WI38 (cell line): ENCODE results near the gene ABHD14A.

ENCODE experiments used
- H3K4me3 ChIP-seq: 2 replicates; pipeline ENCODE4 v1.5.1; 2011; ENCODE audit warnings: low read depth, mild to moderate bottlenecking, control low read depth, low read length
- CTCF ChIP-seq: IDR thresholded peaks from 2 replicates; pipeline ENCODE4 v1.5.1; 2012; ENCODE audit warnings: low read depth, mild to moderate bottlenecking, control low read depth, low read length

The ABHD14A gene

GRCh38 chr3:52021489-52022268 is 46.8 kb downstream of the ABHD14A start:
- no peak overlapping the region for H3K4me3 ChIP-seq
- no peak for TF ChIP-seq CTCF

GRCh38 chr3:52022323-52023100 is 47.6 kb downstream of the ABHD14A start:
- no peak overlapping the region for H3K4me3 ChIP-seq
- no peak for TF ChIP-seq CTCF

DNA sequence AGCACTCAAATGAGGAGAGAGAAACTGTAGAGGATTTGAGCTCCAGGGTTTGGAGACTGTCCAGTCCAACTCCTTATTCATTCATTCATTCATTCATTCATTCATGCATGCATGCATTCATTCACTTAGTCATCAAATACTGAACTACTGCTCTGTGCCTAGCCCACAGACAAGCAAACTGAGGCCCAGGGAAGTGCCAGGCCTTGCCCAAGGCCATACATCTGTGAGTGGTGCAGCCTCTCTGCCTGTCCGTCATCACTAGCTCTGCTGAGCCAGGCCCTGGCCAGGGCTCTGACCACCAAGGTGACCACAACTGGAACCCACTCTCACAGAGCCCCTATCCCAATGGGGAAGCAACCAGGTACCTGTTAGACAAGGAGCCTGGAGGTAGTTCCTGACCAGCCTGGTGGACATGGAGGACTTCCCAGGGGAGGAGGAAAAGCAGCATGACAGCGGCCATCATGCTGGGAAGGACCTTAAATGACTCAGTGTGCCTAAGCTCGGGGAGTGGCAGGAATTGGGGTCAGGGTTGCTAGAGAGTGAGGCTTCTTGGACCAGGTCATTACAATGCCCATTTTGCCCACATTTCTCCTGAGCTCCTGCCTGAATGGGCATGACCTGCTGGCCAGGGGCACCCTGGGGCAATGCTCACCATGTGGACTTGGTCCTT is 48.4 kb downstream of the ABHD14A start:
- H3K4me3 ChIP-seq: no peak overlapping the region
- no peak for TF ChIP-seq CTCF

DNA sequence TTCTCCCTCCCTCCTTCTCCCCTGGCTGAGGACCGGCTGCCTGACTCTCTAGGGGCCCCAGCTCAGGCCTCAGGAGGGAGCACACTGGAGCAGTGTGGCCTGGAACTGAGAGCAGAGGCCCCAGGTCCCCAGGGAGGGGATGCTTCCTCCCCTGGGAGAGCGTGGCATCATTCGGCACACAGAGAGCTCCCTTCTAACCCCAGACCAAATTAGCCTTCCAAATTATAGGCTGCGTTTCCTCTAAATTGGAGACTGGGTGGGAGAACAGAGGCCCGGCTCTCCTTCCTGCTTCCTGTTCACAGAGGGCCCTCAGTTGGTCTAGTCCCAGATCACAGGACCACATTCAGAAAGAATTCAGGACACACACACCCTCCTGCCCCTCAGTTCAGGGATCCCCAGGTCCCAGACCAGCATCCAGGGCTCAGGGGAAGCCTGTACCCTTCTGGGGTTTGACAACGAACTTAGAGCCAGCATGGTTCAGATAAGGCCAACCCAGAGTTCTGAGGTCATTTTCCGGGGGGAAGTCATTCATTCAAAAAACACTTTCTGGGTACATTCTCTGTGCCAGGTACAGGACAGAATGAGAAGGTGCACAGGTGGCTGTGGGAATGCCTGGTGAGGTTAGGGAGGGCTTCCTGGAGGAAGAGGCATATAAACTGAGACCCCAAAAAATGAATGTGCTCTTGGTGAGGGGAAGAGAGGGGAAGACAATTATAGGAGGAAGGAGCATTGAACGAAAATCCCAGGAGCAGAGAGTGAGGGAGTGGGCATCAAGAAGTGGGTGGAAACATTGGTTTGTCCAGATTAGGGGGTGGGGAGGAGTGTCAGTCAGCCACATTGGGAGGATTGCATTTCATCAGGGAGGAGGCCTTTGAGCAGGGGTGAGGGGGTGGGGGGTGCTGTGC is 49.2 kb downstream of the ABHD14A start:
- TF ChIP-seq CTCF: no peak
- no peak overlapping the region for H3K4me3 ChIP-seq

DNA sequence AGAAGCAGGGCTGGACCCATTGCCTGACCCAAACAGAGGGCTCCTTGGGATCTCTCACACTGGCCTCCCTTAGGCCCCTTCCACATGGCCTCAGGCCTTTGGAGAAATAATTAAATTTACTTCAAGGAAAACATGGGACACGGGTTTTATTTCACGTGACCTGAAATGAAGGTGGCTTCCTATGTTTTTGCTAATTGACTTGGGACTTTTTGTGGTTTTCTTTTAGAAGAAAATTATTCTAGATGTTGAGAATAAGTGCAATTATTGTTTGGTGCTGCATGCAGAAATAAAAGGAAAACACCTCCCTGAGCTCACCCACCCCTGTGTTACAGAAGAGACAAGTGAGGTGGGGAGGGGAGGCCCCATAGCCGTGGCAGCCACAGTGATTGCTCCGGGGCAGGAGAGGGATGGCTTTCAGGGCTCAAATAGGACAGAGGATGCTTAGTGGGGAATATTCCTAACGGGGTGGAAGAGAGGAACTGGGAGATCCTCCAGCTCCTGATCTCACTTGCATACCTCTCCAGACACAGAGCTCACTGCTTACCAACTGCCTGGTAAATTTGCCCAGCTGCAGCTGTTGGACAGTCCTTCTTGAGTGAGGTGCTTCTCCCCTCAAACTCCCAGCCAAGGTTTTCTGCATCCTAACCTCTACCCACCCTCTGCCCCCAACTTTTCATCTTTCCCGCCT is 50.0 kb downstream of the ABHD14A start:
- no peak for TF ChIP-seq CTCF
- no peak overlapping the region for H3K4me3 ChIP-seq

DNA sequence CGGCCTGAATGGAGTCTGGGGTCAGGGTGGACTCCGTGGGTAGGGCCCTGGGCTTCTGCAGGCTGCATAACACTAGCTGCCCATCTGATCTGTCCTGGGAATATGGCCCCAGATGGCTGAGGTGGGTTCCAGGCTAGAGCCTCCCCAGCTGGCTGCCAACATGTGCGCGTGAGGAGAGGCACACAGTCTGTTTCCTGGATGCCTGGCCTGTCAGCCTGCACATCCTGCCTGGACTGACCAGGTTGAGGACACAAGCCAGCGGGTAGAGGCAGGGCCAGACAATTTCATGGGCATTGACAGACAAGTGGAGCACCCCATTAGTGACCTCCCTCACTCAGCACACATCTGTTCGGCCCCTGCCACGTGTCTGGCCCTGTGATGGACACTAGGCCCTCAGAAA is 50.6 kb downstream of the ABHD14A start:
- TF ChIP-seq CTCF: no peak
- no peak overlapping the region for H3K4me3 ChIP-seq
